BJ (cell line): Measurements from ENCODE around the gene CERK. TPM values are rescaled to one million over a fixed set of nuclear protein-coding genes. Genes with fewer than 3 reads are reported as not detected.
A peak's percentile ranks its signal among the peaks of the same experiment; 100 is the strongest.
"Not testable (repeated sequence)": the region's sequence is repeated elsewhere in the genome, so short reads cannot be mapped to it uniquely, and the experiment has no call there.

ENCODE experiments used
- CTCF ChIA-PET: fragments of 350-600 bp; formaldehyde crosslinking; extraction: SDS; loops from one replicate; lab custom pipeline; 2021; ENCODE audit warnings: antibody characterized with exemption, inconsistent platforms; lab: Yijun Ruan, JAX
- POLR2A ChIA-PET: fragments of 300-600 bp; sonication (Branson Sonifier 250); formaldehyde crosslinking; extraction: SDS; loops from one replicate; lab custom pipeline; 2021; ENCODE audit warnings: antibody characterized with exemption; lab: Charles Lee
- DNase-seq: peaks from one replicate; pipeline ENCODE4 v3.0.0-alpha.2; 2011; ENCODE audit warnings: low read depth
- H3K27me3 ChIP-seq: 2 replicates; pipeline ENCODE4 v1.6.0; 2011; ENCODE audit warnings: low read length; ENCODE audit not compliant: control insufficient read depth, insufficient read depth
- H3K36me3 ChIP-seq: 2 replicates; pipeline ENCODE4 v1.5.1; 2011; ENCODE audit warnings: low read length; ENCODE audit not compliant: control insufficient read depth, insufficient read depth
- H3K4me3 ChIP-seq: 2 replicates; pipeline ENCODE4 v1.5.1; 2011; ENCODE audit warnings: low read depth, mild to moderate bottlenecking, control low read depth, low read length
- polyA minus RNA-seq: library from RNA; depleted of rRNA, polyadenylated mRNA; stranded (reverse); fragments of >200 nt; gene quantifications from 2 replicates; pipeline ENCODE4 v1.2.3, GENCODE V29; 2011; rRNA and poly(A)+ RNA removed
- polyA plus RNA-seq: library from polyadenylated mRNA; depleted of rRNA; stranded (reverse); fragments of >200 nt; gene quantifications from 2 replicates; pipeline ENCODE4 v1.2.3, GENCODE V29; 2011; rRNA removed
- TF ChIP-seq, protein P1 (sequence below): IDR thresholded peaks from 2 replicates; pipeline ENCODE4 v1.5.1; 2011; ENCODE audit warnings: low read depth, mild to moderate bottlenecking, control low read depth, inconsistent platforms, low read length, moderate library complexity; ENCODE audit not compliant: insufficient read depth

CERK gene, protein sequence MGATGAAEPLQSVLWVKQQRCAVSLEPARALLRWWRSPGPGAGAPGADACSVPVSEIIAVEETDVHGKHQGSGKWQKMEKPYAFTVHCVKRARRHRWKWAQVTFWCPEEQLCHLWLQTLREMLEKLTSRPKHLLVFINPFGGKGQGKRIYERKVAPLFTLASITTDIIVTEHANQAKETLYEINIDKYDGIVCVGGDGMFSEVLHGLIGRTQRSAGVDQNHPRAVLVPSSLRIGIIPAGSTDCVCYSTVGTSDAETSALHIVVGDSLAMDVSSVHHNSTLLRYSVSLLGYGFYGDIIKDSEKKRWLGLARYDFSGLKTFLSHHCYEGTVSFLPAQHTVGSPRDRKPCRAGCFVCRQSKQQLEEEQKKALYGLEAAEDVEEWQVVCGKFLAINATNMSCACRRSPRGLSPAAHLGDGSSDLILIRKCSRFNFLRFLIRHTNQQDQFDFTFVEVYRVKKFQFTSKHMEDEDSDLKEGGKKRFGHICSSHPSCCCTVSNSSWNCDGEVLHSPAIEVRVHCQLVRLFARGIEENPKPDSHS
- 28.9 and 32.6 TPM in 2 replicates for polyA plus RNA-seq
- polyA minus RNA-seq: 27.8 and 31.8 TPM in 2 replicates

DNA sequence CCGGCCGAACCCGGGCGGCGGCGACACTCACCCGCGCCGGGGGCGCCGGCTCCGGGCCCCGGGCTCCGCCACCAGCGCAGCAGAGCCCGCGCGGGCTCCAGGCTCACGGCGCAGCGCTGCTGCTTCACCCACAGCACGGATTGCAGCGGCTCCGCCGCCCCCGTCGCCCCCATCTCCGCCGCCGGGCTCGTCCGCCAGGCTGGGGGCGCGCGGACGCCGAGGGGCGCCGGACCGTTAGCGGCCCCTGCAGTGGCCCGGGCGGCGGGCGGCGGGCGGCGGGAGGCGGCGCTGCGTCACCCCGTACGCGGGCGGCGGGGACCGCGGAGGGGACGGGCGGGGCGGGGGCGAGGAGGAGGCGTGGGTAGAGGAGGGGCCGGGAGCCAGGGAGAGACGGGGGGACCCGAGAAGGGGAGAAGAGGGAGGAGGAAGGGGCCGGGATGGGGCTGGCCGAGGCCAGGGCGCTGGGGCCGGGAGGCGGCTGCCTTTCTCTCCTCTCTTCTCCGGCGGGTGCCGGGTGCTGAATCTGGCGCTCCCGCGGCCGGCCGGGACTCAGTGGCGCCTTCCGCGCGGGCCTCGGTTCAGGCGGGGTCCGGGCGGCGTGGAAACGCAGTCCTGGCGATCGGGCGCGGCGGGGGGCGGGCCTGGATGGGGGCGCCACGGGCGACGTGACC is at the start of gene CERK:
TSS of gene CERK (minus strand) at position 277 of the 671 bp plus-strand sequence. CDS start at position 173, 104 bp downstream.
- POLR2A ChIA-PET: no interaction called here

GRCh38 chr22:46783721-46784120 is 45.7 kb upstream of the CERK start:
- TF ChIP-seq, protein P1, sequence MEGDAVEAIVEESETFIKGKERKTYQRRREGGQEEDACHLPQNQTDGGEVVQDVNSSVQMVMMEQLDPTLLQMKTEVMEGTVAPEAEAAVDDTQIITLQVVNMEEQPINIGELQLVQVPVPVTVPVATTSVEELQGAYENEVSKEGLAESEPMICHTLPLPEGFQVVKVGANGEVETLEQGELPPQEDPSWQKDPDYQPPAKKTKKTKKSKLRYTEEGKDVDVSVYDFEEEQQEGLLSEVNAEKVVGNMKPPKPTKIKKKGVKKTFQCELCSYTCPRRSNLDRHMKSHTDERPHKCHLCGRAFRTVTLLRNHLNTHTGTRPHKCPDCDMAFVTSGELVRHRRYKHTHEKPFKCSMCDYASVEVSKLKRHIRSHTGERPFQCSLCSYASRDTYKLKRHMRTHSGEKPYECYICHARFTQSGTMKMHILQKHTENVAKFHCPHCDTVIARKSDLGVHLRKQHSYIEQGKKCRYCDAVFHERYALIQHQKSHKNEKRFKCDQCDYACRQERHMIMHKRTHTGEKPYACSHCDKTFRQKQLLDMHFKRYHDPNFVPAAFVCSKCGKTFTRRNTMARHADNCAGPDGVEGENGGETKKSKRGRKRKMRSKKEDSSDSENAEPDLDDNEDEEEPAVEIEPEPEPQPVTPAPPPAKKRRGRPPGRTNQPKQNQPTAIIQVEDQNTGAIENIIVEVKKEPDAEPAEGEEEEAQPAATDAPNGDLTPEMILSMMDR: no peak
- Histone ChIP-seq H3K36me3 (no peaks in the 10 kb centered on the region; the same call in 1 of the 2 replicates), H3K27me3 (no peaks in the 10 kb centered on the region), H3K4me3 (no peak overlapping the region)
- CTCF ChIA-PET: interaction anchor here (1.2 to 2.2 kb wide), 3 partner anchors 11 to 26 kb away, joined by 3 to 8 read pairs (median 3); no protein-coding TSS in a partner anchor
- no peak for DNase-seq
- POLR2A ChIA-PET: no interaction called here

More for the DNA sequence above, at the start of gene CERK:
- CTCF ChIA-PET: interaction anchor here (0.7 to 1.8 kb wide), 4 partner anchors 11 to 24 kb away, joined by 3 to 9 read pairs (median 4); partner anchors contain the start of gene TBC1D22A
- no peaks in the 10 kb centered on the region for H3K27me3 ChIP-seq
- H3K4me3 ChIP-seq: peak within 1 kb of the TSS; percentile 59
- no peaks in the 10 kb centered on the region for H3K36me3 ChIP-seq
- TF ChIP-seq, protein P1: no peak
- no peak for DNase-seq

GRCh38 chr22:46782200-46782599 is 44.1 kb upstream of the CERK start:
- H3K4me3 ChIP-seq, DNase-seq, H3K27me3 ChIP-seq, H3K36me3 ChIP-seq, POLR2A ChIA-PET: not testable (repeated sequence)
- CTCF ChIA-PET: interaction anchor here (1.4 kb wide), 1 partner anchor 17 kb away, joined by 6 read pairs; no protein-coding TSS in a partner anchor

DNA sequence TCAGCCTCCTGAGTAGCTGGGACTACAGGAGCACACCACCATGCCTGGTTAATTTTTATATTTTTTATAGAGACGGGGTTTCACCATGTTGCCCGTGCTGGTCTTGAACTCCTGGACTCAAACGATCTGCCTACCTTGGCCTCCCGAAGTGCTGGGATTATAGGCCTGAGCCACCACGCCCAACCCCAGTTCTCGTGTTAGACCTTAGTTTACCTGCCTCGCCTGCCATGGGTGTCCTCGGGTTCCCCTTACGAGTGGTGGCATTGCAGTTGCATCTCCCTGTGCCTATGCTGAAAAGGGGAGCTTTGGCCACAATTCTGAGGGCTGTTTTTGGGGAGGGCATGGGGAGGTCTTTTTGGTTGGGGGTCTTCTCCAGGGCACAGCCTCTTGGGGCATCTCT is 43.2 kb upstream of the CERK start:
- H3K36me3 ChIP-seq: no peaks in the 10 kb centered on the region; the same call in 1 of the 2 replicates
- TF ChIP-seq, protein P1: no peak
- ChIA-PET POLR2A (no interaction called here), CTCF (interaction anchor here (1.1 to 1.2 kb wide), 2 partner anchors 22 to 27 kb away, joined by 3 read pairs; no protein-coding TSS in a partner anchor)
- H3K27me3 ChIP-seq: no peaks in the 10 kb centered on the region
- no peak overlapping the region for H3K4me3 ChIP-seq
- DNase-seq: no peak

- ChIA-PET CTCF (interaction anchor here (1.1 to 1.5 kb wide), 3 partner anchors 18 to 26 kb away, joined by 3 to 4 read pairs (median 3); no protein-coding TSS in a partner anchor), POLR2A (no interaction called here)
- DNase-seq: no peak
- no peak overlapping the region for H3K4me3 ChIP-seq
- H3K27me3 ChIP-seq: no peaks in the 10 kb centered on the region
- no peaks in the 10 kb centered on the region; the same call in 1 of the 2 replicates for H3K36me3 ChIP-seq
- TF ChIP-seq, protein P1: no peak
These were observed 42.4 kb upstream of the CERK start for GRCh38 chr22:46780453-46780852.
